Measurements from ENCODE around the gene NPTX2.
"Not testable (repeated sequence)": the region's sequence is repeated elsewhere in the genome, so short reads cannot be mapped to it uniquely, and the experiment has no call there.

The NPTX2 gene, protein sequence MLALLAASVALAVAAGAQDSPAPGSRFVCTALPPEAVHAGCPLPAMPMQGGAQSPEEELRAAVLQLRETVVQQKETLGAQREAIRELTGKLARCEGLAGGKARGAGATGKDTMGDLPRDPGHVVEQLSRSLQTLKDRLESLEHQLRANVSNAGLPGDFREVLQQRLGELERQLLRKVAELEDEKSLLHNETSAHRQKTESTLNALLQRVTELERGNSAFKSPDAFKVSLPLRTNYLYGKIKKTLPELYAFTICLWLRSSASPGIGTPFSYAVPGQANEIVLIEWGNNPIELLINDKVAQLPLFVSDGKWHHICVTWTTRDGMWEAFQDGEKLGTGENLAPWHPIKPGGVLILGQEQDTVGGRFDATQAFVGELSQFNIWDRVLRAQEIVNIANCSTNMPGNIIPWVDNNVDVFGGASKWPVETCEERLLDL

DNA sequence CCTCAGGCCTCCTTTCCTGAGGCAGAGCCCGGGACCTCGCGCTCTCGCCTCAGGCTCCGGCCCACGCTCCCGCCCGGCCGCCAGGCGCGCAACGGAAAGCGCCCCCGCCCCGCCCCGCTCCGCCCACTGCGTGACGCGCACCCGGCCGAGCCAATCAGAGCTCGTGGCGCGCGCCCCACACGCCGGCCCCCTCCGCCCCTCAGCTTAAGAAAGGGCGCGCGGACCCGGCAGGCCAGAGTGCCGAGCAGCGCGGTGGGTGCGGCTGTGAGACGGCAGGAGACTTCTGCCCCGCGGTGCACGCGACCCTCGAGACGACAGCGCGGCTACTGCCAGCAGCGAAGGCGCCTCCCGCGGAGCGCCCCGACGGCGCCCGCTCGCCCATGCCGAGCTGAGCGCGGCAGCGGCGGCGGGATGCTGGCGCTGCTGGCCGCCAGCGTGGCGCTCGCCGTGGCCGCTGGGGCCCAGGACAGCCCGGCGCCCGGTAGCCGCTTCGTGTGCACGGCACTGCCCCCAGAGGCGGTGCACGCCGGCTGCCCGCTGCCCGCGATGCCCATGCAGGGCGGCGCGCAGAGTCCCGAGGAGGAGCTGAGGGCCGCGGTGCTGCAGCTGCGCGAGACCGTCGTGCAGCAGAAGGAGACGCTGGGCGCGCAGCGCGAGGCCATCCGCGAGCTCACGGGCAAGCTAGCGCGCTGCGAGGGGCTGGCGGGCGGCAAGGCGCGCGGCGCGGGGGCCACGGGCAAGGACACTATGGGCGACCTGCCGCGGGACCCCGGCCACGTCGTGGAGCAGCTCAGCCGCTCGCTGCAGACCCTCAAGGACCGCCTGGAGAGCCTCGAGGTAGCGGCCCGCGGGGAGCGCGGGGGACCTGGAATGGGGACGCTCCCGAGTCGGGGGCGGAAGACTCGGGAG is at the start of gene NPTX2:
Gene NPTX2, plus strand, starts transcription at position 235 of the 909 bp plus-strand sequence. Its CDS starts 177 bp downstream, at position 412.
- DNase-seq: no peak

DNA sequence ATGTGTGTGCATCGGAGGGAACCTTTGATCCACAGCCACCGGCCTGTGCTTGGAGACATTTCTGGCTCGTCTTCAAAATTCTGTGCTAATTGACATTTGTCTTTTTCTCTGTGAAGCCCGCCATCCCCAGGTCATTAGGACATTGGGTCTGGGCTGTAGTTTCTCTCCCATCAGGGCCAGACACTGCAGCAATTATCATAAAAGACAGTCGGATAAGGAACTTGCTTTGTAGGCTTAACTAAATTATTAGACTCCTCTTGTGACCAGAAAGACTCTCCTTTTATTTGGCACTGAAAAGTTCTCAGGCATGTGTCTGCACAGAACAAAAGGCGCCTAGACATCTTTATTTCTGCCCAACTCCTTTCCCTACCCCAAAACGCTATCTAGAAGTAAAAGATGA is 49.1 kb upstream of the NPTX2 start:
- DNase-seq: no peak

DNA sequence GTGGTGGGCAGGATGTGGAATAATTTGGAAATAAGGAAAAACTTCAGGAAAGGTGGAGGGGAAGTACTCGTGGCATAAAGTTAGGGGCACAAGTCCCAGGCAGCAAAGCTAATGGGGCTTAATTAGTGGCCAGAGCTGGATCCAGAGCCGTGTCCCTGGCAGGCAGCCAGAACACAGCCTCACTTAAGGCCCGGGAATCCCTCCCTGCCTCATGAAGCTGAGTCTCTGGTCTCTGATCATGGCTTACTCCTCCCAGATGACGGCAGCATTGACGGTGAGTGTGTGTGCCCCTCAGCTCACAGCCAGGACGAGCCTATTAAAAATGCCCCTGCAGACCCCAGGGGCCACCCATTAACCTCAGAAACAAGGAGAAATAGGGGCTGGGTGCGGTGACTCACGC is 48.2 kb upstream of the NPTX2 start:
- DNase-seq: no peak

DNA sequence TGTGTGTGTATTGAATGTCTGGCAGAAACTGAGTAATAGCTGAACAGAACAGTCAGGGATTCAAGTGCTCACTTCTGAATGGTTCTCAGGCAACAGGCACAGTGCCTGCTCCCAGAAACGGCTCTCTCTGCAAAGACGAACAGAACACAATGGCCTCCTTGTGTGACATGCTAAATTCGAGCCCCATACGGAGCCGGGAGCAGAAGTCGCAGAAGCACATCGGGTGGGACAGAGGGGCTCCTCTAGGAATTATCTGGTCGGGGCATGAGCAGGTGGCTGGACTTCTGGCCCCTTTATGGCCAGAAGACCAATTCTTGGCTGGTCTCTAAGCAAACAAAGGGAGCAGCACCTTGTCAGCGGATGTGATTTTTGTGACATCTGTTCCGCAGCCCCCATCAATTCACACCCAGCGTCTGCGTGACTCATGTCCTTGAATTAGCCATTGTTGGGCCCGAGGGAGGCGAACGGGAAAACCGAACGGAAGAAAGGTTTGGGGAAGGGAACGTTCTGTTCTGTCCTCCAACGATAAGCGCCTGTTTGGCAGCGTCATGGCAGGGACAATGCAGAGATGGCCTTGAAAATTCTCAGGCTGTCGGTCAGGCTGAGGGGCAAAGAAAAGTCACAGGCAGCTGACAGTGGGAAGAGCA is 47.3 kb upstream of the NPTX2 start:
- DNase-seq: no peak

DNA sequence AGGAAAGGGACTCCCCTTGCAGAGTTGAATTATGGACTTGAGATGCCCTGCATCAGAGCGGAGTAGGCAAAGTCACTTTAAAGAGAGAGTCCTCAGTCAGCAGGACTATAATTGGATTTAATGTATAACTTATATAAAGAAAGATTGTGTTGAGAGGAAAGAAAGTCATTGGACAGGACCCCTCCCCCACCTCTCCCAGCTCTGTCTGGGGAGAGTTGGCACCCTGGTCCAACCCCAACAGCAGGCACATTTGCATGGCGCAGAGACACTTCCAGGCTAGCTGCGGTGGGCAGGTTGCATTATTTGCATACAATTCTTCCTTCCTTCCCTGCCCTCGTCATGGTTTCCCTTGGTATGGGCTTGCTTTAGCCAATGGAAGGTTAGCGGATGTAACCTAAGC is 46.1 kb upstream of the NPTX2 start:
- DNase-seq: no peak

DNA sequence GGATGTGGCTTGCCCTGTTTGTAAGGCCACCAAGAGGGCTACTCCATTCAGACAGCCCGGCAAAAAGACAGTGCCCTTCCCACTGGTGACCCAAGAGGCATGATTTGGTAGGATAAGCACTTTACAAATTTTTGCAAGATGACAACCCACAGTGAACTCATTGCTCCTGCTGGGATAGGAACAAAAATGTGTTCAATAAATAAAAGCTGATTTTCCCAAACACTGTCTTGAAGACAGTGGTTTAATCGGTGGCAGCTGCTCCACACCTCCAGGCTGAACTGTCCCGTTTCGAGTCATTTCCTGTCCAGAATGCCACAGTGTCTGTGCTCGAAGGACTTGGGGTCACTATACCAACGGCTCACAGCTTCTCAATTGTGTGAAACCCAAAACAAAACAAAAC is 45.1 kb upstream of the NPTX2 start:
- DNase-seq: no peak

DNA sequence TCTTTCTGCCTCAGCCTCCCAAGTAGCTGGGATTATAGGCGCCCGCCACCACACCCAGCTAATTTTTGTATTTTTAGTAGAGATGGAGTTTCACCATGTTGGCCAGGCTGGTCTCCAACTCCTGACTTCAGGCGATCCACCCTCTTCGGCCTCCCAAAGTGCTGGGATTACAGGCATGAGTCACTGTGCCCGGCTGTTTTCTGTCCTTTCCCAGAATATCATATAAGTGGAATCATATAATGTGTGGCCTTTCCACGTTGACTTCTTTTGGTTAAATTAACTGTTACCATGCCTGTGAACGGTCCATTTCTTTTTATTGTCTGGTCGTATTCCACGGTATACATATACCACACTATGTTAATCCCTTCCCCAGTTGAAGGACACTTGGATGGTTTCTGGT is 44.4 kb upstream of the NPTX2 start:
- not testable (repeated sequence) for DNase-seq

DNA sequence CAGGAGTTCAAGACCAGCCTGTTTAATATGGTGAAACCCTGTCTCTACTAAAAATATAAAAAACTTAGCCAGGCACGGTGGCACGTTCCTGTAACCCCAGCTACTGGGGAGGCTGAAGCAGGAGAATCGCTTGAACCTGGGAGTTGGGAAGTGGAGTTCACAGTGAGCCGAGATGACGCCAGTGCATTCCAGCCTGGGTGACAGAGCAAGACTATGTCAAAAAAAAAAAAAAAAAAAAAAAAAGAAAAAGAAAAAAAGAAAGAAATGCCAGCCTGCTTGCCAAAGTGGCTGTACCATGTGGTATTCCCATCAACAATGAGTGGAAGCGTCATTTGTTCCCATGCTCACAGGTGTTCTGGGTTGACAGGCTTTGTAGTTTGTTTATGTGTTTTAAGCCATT is 43.3 kb upstream of the NPTX2 start:
- no peak for DNase-seq

DNA sequence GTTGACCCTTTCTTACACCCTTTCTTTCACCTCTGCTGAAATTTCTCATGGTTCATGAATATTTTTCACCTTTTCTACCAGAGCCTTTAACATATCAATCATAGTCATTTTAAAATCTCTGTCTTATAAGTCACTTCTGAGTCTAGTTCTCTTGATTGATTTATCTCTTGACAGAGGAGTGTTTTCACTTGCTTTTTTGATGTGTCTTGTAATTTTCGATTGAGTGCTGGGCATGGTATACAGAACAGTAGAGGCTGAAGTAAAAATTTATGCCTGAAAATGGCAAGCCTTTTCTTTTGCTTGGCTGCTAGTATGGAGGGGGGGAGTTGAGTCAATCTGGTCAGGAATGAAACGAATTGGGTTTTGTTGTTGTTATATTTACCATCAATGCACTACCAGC is 41.2 kb upstream of the NPTX2 start:
- DNase-seq: no peak

DNA sequence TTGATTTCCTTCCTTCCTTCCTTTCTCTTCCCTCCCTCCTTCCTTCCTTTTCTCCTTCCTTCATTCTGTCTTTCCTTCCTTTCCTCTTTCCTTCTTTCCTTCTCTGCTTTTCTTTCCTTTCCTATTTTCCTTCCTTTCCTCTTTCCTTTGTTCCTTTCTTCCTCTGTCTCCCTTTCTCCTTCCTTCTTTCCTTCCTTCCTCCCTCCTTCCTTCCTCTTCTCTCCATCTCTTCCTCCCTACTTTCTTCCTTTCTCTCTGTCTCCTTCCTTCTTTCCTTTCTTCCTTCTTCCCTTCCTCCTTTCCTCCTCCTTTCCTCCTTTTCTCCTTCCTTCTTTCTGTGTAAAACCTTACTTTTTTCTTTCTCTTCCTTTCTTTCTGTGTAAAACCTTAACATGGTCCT is 32.3 kb upstream of the NPTX2 start:
- DNase-seq: no peak

DNA sequence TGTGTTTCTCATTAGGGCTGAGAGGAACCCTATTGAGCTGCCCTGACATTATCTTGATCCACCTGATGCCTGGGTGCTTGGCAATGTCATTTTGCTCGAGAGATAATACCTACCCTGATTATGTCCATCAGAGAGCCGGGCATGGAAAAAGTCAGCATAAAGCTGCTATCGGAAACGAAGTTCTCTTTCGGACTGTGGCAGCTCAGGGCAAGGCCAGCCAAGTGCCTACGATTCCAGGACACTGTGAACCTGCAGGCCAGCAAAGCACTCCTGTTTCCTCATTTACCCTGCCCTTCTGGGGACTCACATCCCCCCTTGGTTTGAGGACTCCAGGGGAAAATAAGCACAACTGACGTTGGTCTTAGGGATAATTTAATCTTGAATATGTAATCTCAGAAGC is 25.2 kb upstream of the NPTX2 start:
- no peak for DNase-seq

DNA sequence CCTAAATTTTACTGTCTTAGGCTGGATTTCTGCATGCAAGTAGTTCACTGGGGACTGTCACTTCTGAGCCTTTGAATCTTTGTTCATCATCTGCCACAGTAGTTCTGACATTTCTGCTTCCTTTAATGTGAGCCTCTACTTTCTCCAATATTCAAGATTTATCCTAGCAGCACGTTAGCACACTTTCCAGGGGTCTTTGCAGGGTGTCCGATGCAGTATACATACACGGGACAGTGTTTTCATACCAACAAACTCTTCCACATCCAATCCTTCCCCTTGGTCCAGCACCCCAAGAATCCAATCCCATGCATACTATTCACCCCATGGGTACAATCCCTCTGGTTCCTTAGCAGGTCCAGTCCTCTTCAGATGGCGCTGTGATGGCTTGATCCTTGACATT is 22.7 kb upstream of the NPTX2 start:
- no peak for DNase-seq

DNA sequence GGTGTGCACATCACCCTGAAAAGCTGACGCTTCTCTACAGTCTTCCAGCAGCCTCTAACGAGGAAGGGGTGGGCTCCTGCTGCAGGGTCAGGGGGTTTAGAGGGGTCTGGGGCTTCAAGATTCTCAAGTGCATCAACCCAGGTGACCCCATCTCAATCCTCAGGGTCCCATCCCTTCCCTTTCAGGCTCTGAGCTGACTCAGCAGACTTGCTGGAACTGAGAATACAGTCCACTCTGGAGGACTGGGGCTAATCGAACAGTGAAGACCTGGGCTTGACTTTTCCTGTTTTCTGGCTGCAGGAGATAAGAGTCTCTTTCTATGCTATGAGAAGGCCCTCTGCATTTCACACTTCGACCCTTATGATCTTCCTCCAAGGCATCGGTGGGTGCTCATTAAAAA is 22.3 kb upstream of the NPTX2 start:
- no peak for DNase-seq

DNA sequence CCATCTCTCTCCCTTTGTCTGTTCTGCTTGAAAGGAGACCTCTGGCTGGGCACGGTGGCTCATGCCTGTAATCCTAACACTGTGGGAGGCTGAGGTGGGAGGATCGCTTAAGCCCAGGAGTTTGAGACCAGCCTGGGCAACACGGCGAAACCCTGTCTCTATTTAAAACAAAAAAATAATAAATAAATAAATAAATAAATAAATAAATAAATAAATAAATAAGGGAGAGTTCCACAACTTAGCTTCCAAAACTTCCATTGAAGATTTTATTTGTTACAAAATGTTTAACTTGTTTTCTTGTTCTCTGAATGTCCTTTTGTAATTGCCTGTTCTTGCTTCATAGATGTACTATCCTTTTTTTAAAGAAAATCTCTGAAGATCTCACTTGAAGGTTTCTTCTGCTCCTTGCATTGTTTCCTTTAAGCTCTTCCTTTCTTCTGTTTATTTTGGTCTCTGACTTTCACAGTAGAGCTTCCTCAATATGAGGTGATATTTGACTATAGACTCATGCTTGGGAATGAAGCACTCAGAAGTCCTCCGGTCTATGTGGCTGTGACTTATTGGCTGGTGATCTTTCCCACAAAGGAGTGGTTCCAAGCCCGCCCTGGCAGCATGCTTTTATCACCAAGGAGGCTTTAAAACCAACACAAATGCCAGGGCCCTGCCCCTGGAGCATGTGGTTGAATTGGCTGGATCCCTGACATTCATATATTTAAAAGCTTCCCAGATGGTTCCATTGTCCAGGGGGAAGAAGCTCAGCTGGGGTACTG is 18.1 kb upstream of the NPTX2 start:
- DNase-seq: no peak

DNA sequence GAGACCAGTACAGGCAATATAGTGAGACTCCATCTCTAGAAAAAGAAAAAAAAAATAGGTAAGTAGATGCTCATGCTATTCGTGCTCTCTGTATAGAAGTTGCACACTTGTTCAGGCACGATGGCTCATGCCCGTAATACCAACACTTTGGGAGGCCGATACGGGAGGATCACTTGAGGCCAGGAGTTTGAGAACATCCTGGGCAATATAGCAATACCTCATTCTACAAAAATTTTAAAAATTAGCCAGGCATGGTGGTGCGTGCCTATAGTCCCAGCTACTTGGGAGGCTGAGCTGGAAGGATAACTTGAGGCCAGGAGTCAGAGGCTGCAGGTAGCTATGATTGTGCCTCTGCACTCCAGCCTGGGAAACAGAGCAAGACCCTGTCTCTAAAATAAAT is 17.2 kb upstream of the NPTX2 start:
- no peak for DNase-seq

DNA sequence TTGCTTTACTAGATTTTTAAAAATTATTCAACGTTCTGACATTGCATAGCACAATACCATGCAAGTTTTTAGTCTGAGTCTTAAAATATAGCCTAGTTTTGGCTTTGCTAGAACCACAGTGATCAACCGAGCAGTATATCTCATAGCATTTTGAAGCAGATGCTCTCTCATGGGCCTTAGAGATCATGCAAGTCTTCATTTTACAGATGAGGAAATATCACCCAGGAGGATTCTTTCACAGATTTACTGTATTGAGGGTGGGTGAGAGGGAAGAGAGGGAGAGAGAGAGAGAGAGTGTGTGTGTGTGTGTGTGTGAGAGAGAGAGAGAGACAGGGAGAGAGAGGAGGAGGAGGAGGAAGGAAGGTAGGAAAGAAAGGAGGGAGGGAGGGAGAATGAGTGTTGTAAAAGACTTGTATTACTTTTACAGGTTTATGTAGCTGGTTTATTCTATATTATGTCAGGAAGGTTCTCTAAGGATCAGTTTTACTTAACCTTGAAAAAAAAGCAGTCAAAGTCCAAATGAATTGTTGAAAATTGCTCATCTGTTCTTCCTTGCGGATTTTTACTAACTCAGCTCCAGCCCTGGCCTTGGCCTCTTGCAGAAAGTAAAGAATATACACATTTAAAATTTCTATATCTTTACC is 14.2 kb upstream of the NPTX2 start:
- no peak for DNase-seq

DNA sequence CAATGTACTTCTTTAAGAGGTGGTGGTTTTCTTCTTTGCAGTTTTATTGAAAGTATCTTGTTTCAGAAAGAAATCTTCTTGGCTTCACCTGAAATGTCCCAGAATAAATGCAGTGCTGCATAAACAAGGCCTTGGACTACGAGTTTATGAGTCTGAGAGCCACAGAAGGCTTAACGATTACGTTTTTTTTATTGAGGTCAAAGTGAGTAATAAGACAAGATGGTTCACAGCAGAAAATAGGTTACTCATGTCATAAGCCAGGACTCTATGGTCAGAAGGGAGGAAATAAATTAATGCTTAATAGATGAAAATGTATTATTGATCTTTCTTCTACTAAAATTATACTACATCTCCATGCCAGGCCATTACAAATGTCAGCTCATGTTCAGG is 13.7 kb upstream of the NPTX2 start:
- DNase-seq: no peak

DNA sequence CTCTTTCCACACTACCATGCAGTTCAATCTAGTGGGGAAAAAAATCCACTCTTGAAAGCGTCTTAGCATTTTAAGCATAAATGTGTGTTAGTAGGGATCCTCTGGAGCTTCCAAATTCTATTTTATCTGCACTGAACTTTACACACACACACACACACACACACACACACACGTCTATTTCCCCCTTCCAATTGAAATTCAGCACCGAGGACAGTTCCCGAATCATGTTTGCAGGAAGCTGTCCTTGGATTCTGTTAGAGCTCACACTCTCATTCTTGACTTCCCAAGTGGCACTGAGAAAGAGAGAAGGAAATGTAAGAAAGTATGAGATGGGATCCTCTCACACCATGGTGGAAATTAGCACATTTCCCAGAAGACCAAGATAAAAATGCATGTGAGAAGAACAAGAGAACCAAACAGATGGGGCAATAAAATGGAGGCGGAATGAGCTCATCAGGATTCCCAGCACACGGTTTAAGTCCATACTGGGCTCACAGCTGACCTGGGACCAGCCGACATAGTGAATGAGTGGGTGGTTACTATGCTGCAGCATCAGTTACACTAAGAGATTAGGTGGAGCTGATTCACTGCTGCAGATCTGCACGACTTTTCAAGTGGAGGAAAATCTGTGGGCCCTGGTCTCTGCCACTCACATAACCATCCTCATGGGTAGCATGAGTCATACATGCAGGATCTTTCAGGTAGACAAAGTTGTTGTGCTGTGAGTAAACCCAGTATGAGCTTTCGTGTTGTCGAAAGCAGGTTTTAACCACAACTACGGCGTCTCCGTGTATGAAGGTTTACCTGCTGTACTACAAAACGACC is 3.3 kb upstream of the NPTX2 start:
- DNase-seq: no peak

DNA sequence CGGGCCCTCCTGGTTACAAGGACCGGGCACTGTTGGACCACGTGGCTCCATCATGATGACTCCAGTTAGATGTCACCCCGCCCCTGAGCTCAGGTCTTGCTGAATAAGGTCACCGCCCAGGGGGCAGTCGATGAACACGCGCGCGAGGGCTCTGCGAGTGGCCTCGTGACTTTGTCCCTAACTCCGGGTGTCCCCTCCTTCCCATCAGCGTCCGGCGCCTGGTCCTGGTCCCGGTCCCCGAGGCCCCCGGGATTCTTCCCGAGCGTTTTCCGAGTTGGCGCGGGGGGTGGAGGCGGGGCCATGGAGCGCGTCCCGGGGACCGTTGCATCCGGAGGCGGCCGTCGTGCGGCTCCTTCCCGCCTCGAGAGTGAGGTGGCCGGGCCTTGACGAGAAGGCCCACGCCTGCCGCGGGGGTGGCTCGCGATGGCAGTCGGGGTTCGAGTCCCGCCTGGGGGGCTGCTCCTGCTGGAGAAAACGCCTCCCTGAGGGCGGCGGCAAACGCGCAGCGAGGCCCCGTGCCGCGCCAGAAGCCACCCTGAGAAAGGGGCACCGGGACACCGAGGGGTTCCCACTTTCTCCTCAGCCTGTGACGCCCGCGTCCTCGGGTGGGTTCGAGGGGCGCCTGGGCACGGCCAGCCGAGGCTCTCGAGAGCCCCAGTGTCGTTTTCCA is 569 bp upstream of the NPTX2 start:
- DNase-seq: no peak

DNA sequence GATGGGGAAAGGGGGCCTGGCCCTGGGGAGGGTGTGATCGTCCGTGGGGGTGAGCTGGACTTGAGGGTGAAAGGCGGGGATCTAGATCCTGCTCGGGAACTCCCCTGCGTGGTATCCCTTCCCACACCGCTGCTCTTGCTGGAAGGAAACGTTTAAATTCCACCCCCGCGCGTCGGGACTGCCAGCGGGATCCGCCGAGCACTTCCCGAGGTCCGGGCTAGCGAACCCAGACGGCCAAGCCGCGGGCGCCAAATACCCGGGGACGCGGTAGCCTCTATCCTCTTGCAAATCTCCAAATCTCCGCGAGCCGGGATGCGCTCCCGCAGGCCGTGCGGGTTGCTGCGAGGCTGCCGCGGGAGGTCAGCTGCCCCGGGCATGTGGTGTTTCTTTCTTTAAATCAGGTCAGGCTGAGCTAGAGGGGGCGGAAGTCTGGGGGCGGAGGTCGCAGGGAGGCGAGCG is 904 bp downstream of the NPTX2 start:
- DNase-seq: no peak

DNA sequence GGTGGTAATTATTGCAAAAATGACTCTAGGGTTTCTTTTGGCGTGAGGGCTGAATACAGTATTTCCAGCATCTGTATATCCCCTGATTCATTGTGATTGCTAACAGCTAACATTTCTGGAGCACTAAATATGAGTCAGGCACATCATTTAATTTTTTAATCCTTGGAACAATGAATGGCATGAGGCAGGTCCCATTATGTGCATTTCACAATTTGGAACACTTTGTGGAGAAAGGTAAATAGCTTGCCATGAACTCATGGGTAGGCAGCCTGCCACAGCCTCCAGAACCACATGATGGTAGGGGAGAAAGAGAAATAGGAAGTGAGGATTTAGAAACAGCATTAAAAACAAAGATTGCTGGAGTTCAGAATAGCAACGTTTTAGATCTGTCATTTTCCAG is 1.7 kb downstream of the NPTX2 start:
- no peak for DNase-seq

All from activated CD8-positive, alpha-beta memory T cell treated with anti-CD3 and anti-CD28 coated beads for 24 hours (primary cell).